Naive thymus-derived CD4-positive, alpha-beta T cell (primary cell): ENCODE data around the gene SENP7. TPM values are rescaled to one million over a fixed set of nuclear protein-coding genes. Genes with fewer than 3 reads are reported as not detected.
A peak's percentile ranks its signal among the peaks of the same experiment; 100 is the strongest.

Source experiments
- ATAC-seq: fragments of 150-1000 bp; cut with Tn5 transposase; 2 replicates; pipeline ENCODE4 v1.10.0; 2021; ENCODE audit warnings: mild to moderate bottlenecking, moderate library complexity
- CTCF ChIA-PET: fragments of 350-600 bp; sonication (Branson Sonifier 250); formaldehyde crosslinking; loops from one replicate; lab custom pipeline; 2021; ENCODE audit warnings: antibody characterized with exemption; lab: Charles Lee
- POLR2A ChIA-PET: fragments of 350-600 bp; sonication (Branson Sonifier 250); formaldehyde crosslinking; loops from one replicate; lab custom pipeline; 2021; ENCODE audit warnings: antibody characterized with exemption, inconsistent platforms; lab: Charles Lee
- DNase-seq, 9 donors: peaks; one replicate each; pipeline versions ENCODE4 v3.0.0 to v3.0.0-alpha.2; 2020 to 2022; ENCODE audit warnings: mixed read lengths in 1 of 9
- H3K27ac ChIP-seq: one replicate; pipeline ENCODE4 v1.7.0; 2013; ENCODE audit warnings: mild to moderate bottlenecking, low read depth, low read length, moderate library complexity
- H3K27me3 ChIP-seq, 2 donors: one replicate each; pipeline ENCODE4 v1.7.0; 2013; ENCODE audit warnings: low read length in 2 of 2, mild to moderate bottlenecking in 2 of 2, moderate library complexity in 2 of 2; ENCODE audit not compliant: control insufficient read depth in 2 of 2, insufficient read depth in 2 of 2
- H3K36me3 ChIP-seq, 3 experiments: 1 replicate in 2 of 3; 2 replicates in 1 of 3; pipeline ENCODE4 v1.7.0; 2013; ENCODE audit warnings: low read length in 3 of 3, mild to moderate bottlenecking in 3 of 3, moderate library complexity in 1 of 3; ENCODE audit not compliant: insufficient read depth in 3 of 3, control insufficient read depth in 2 of 3
- H3K4me1 ChIP-seq, 2 donors: one replicate each; pipeline ENCODE4 v1.7.0; 2013; ENCODE audit warnings: low read length in 2 of 2, mild to moderate bottlenecking in 2 of 2, moderate library complexity in 1 of 2; ENCODE audit not compliant: control insufficient read depth in 2 of 2, insufficient read depth in 2 of 2
- H3K4me3 ChIP-seq: 2 replicates; pipeline ENCODE4 v1.7.0; 2013; ENCODE audit warnings: mild to moderate bottlenecking, low read length
- H3K9me3 ChIP-seq, 3 experiments: 1 replicate in 2 of 3; 2 replicates in 1 of 3; pipeline ENCODE4 v1.7.0; 2013; ENCODE audit warnings: low read length in 3 of 3; ENCODE audit not compliant: control insufficient read depth in 2 of 3
- H3K27ac Mint-ChIP-seq, 9 donors: one replicate each; pipeline ENCODE4 v1.8.0; 2020 to 2022; ENCODE audit warnings: mixed read lengths in 9 of 9, mild to moderate bottlenecking in 8 of 9, moderate library complexity in 5 of 9, inconsistent platforms in 2 of 9
- H3K27me3 Mint-ChIP-seq, 5 donors: one replicate each; pipeline ENCODE4 v1.8.0; 2021 to 2022; ENCODE audit warnings: mixed read lengths in 5 of 5, mild to moderate bottlenecking in 1 of 5
- H3K36me3 Mint-ChIP-seq, 5 donors: one replicate each; pipeline ENCODE4 v1.8.0; 2020 to 2022; ENCODE audit warnings: mixed read lengths in 5 of 5, mild to moderate bottlenecking in 3 of 5, inconsistent platforms in 1 of 5
- H3K4me1 Mint-ChIP-seq, 7 donors: one replicate each; pipeline ENCODE4 v1.8.0; 2020 to 2022; ENCODE audit warnings: mixed read lengths in 7 of 7, mild to moderate bottlenecking in 3 of 7, inconsistent platforms in 1 of 7
- H3K4me3 Mint-ChIP-seq, 10 donors: one replicate each; pipeline ENCODE4 v1.8.0; 2020 to 2022; ENCODE audit warnings: mild to moderate bottlenecking in 10 of 10, mixed read lengths in 10 of 10, moderate library complexity in 6 of 10, inconsistent platforms in 2 of 10
- H3K9me3 Mint-ChIP-seq, 11 donors: one replicate each; pipeline ENCODE4 v1.8.0; 2020 to 2022; ENCODE audit warnings: mixed read lengths in 11 of 11, mild to moderate bottlenecking in 4 of 11, inconsistent platforms in 1 of 11, moderate library complexity in 1 of 11
- intact Hi-C, 2 donors: fragments of 100-400 bp; cut with micrococcal nuclease; formaldehyde crosslinking; loops; one replicate each; pipeline ENCODE4 v1.15.1; 2023
- polyA plus RNA-seq, 2 donors: library from polyadenylated mRNA; unstranded; fragments of 300-500 nt; fragmentation: Illumina TruSeq; gene quantifications; one replicate each; pipeline ENCODE4 v1.2.3, GENCODE V29; 2021
- total RNA-seq, 6 experiments: library from RNA in 5 of 6; stranded (reverse) in 5 of 6; gene quantifications; 1 replicate in 5 of 6; 2 replicates in 1 of 6; pipeline ENCODE4 v1.2.3 and lab custom pipeline; 2021 to 2026

Gene SENP7
- total and polyA plus RNA-seq, 7 experiments from 2014 or later: 14.0 to 79.0 (median 48.5) TPM

DNA sequence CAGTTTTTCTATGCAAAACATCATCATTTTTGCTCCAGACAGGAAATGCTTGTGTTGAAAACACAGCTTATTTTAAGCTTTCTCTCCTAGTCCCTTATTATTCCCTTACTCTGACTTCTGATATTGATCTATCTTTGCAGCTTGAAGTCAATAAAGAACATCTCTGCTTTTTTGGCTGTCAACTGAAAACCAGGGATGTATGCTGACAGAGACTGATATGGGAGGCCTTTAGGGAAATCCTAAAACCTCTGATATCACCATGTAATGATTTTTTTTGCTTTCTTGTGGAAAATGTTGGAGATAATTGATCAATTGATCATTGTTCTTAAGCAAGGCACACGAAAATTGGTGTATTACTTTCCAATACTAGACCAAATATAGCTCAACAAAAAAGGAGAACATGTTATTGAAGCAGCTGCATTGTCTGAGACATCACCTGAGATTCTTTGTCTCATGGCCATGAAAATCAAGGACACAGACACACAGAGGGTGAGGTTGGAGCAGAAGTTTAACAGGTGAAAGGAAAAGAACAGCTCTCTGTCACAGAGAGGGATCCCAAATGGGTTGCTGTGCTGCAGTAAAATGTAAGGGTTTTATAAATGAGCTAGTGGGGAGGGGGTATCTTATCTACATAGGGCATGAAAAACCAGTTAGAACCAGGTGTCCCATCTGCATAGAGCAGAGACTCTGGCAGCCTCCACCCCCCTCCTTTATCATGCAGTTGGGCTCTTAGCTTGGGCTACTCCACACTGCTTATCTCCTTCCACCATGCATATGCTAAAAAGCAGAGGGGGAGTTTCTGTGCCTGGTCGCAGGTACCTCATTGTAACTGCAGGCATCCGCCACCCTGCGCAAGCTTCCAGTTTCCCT is 17.0 kb upstream of the SENP7 start:
- Mint-ChIP-seq H3K4me1 (peaks cover 22 to 59% (median 47%) of the 10 kb centered on the region in 7 donors), H3K9me3 (peaks cover 2 to 17% (median 7%) of the 10 kb centered on the region in 11 donors), H3K27ac (peak overlapping the region; percentile 69 to 95 (median 93)), H3K36me3 (peaks cover 4 to 16% (median 5%) of the 10 kb centered on the region in 5 donors), H3K27me3 (no peaks in the 10 kb centered on the region), H3K4me3 (peak overlapping the region; percentile 29 to 70 (median 54))
- peak; percentile 43 for ATAC-seq
- no peak overlapping the region for H3K4me3 ChIP-seq
- peak overlapping the region; percentile 57 for H3K27ac ChIP-seq
- no peaks in the 10 kb centered on the region for H3K27me3 ChIP-seq
- ChIA-PET CTCF (interaction anchor here (1.5 kb wide), 1 partner anchor 10 kb away, joined by 10 read pairs; no protein-coding TSS in a partner anchor), POLR2A (interaction anchor here (0.7 to 2.9 kb wide), 11 partner anchors 9 to 158 kb away, joined by 3 to 36 read pairs (median 4); partner anchors contain the start of genes PCNP and SENP7)
- H3K4me1 ChIP-seq: peaks cover 6 to 32% of the 10 kb centered on the region in 2 donors
- DNase-seq: no peak
- intact Hi-C loops: loop anchor here in 1 of 2 donors (1.0 kb wide), 1 partner anchor 9 kb away; no protein-coding TSS in a partner anchor
- H3K36me3 ChIP-seq: no peaks in the 10 kb centered on the region
- no peaks in the 10 kb centered on the region for H3K9me3 ChIP-seq

DNA sequence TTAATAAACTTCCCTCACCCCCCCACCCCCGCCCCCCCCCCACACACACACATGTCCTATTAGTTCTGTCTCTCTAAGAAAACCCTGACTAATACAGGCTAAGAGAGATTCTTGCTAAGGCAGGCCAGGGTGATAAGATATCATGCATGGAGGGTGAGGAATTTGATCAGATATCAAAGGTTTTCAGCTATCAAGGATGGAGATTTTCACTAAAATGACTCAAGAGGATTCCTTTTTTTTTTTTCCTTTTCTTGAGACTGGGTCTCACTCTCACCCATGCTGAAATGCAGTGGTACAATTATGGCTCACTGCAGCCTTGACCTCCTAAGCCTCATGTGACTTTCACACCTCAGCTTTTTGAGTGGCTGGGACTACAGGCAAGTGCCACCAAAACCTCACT is 14.9 kb upstream of the SENP7 start:
- no peaks in the 10 kb centered on the region for H3K9me3 ChIP-seq
- H3K36me3 ChIP-seq: no peaks in the 10 kb centered on the region
- Mint-ChIP-seq H3K27ac (peak overlapping the region in 1 of 9 donors; percentile 5), H3K4me1 (peaks cover 23 to 64% (median 45%) of the 10 kb centered on the region in 7 donors), H3K27me3 (no peaks in the 10 kb centered on the region), H3K36me3 (peaks cover 5 to 25% (median 7%) of the 10 kb centered on the region in 5 donors), H3K9me3 (peaks cover 3 to 16% (median 11%) of the 10 kb centered on the region in 11 donors), H3K4me3 (no peak overlapping the region)
- DNase-seq (no peak), ATAC-seq (no peak)
- POLR2A ChIA-PET: interaction anchor here (0.7 to 1.7 kb wide), 2 partner anchors 9 to 17 kb away, joined by 3 to 9 read pairs; no protein-coding TSS in a partner anchor
- no peak overlapping the region for H3K27ac ChIP-seq
- H3K4me1 ChIP-seq: peaks cover 6 to 32% of the 10 kb centered on the region in 2 donors
- no peak overlapping the region for H3K4me3 ChIP-seq
- no peaks in the 10 kb centered on the region for H3K27me3 ChIP-seq
- intact Hi-C loops: no loop called here
- CTCF ChIA-PET: interaction anchor here (0.6 kb wide), 1 partner anchor 8 kb away, joined by 3 read pairs; no protein-coding TSS in a partner anchor

DNA sequence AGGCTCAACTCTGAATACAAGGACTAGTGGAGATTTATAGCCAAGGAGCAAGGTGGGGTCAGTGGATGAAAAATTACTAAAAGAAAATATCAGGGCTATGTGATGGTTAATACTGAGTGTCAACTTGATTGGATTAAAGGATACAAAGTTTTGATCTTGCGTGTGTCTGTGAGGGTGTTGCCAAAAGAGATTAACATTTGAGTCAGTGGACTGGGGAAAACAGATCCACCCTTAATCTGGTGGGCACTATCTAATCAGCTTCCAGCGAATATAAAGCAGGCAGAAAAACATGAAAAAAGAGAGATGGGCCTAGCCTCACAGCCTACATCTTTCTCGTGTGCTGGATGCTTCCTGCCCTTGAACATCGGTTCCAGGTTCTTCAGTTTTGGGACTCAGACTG is 14.4 kb upstream of the SENP7 start:
- intact Hi-C loops: no loop called here
- H3K27ac Mint-ChIP-seq: peak overlapping the region in 4 of 9 donors; percentile 2 to 33 (median 12)

DNA sequence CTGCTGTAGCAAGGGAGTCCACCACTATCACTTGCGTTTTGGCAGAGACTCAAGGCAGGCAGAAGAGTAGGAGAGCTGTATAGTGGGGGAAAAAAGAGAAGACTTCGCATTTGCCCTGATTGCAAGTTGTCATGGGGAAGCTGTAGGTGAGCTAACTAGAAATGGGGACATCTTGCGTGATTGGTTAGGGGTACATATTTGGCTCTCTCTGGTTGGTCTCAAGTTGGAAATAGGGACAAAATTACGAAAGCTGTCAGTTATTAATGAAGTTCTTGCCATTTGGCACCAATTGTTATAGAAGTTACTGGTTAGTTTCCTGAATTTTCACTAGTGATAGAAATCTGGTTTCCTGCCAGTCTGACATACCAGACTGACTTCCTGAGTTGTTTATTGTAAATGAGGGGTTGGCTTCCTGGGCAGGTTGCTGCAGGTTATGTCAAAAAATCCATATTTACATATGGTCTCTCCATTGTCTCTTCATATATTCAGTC is 8.2 kb upstream of the SENP7 start:
- peak in 7 of 9 donors; percentile 44 to 75 (median 70) for DNase-seq

More for the DNA sequence above, 14.4 kb upstream of the SENP7 start:
- Histone ChIP-seq H3K4me1 (peaks cover 8 to 35% of the 10 kb centered on the region in 2 donors), H3K36me3 (no peaks in the 10 kb centered on the region), H3K9me3 (no peaks in the 10 kb centered on the region), H3K27ac (no peak overlapping the region), H3K4me3 (no peak overlapping the region), H3K27me3 (no peaks in the 10 kb centered on the region)
- peaks cover 5 to 30% (median 7%) of the 10 kb centered on the region in 5 donors for H3K36me3 Mint-ChIP-seq
- peak overlapping the region in 2 of 10 donors; percentile 3 to 22 for H3K4me3 Mint-ChIP-seq
- no peak for ATAC-seq
- POLR2A ChIA-PET: interaction anchor here (0.8 to 1.7 kb wide), 2 partner anchors 8 to 16 kb away, joined by 3 to 9 read pairs; no protein-coding TSS in a partner anchor
- no peaks in the 10 kb centered on the region for H3K27me3 Mint-ChIP-seq
- CTCF ChIA-PET: interaction anchor here (0.6 kb wide), 1 partner anchor 8 kb away, joined by 3 read pairs; no protein-coding TSS in a partner anchor
- H3K9me3 Mint-ChIP-seq: peaks cover 3 to 16% (median 11%) of the 10 kb centered on the region in 11 donors
- DNase-seq: no peak
- H3K4me1 Mint-ChIP-seq: peaks cover 24 to 66% (median 45%) of the 10 kb centered on the region in 7 donors

DNA sequence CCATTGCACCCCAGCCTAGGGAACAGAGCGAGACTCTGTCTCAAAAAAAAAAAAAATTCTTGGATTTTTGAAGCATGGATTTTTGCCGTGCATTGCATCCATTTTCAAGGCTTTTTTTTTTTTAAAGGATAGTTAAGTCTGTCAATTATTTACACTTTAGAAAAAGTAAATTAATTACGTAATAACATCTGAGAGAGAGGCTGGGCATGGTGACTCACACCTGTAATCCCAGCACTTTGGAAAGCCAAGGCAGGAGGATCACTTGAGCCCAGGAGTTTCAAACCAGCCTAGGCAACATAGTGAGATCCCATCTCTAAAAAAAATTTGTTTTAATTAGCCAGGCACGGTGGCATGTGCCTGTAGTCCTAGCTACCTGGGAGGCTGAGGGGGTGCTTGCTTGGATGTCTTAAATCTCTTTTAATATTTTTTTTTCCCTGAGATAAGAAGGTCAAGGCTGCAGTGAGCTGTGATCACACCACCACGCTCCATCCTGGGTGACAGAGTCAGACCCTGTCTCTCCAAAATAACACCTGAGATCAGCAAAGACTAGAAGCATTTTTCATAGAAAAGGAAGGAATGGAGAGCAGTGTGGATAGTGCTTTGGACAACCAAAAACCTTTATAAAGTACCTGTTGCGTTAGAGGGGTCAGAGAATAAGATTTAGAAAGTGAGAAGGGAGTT is 6.8 kb upstream of the SENP7 start:
- H3K27ac ChIP-seq: peak overlapping the region; percentile 75
- ATAC-seq (no peak), DNase-seq (no peak)
- H3K4me1 ChIP-seq: peaks cover 46 to 56% of the 10 kb centered on the region in 2 donors
- ChIA-PET POLR2A (interaction anchor here (0.6 to 7.6 kb wide), 12 partner anchors 8 to 166 kb away, joined by 3 to 73 read pairs (median 10); partner anchors contain the start of genes PCNP, RPL24, TRMT10C and ZBTB11), CTCF (interaction anchor here (0.6 to 2.3 kb wide), 6 partner anchors 8 to 54 kb away, joined by 3 to 10 read pairs (median 4); partner anchors contain the start of gene PCNP)
- Mint-ChIP-seq H3K9me3 (peaks cover 0 to 7% (median 1%) of the 10 kb centered on the region in 11 donors), H3K4me3 (peak overlapping the region in 9 of 10 donors; percentile 37 to 88 (median 71)), H3K36me3 (peaks cover 1 to 25% (median 1%) of the 10 kb centered on the region in 5 donors), H3K27me3 (no peaks in the 10 kb centered on the region), H3K4me1 (peaks cover 22 to 73% (median 62%) of the 10 kb centered on the region in 7 donors), H3K27ac (peak overlapping the region; percentile 87 to 99 (median 97))
- H3K27me3 ChIP-seq: no peaks in the 10 kb centered on the region
- H3K9me3 ChIP-seq: no peaks in the 10 kb centered on the region
- no peaks in the 10 kb centered on the region for H3K36me3 ChIP-seq
- no peak overlapping the region for H3K4me3 ChIP-seq
- intact Hi-C loops: no loop called here

More for the DNA sequence above, 8.2 kb upstream of the SENP7 start:
- peaks cover 0 to 11% (median 7%) of the 10 kb centered on the region in 11 donors for H3K9me3 Mint-ChIP-seq
- H3K4me1 ChIP-seq: peaks cover 46 to 56% of the 10 kb centered on the region in 2 donors
- peaks cover 21 to 66% (median 56%) of the 10 kb centered on the region in 7 donors for H3K4me1 Mint-ChIP-seq
- intact Hi-C loops: loop anchor here (1.0 kb wide), 3 partner anchors 8 to 22 kb away; partner anchors contain the start of gene SENP7 (in 1 of the 2)
- no peaks in the 10 kb centered on the region for H3K36me3 ChIP-seq
- H3K9me3 ChIP-seq: no peaks in the 10 kb centered on the region
- peak overlapping the region; percentile 87 to 99 (median 97) for H3K27ac Mint-ChIP-seq
- peaks cover 5 to 28% (median 7%) of the 10 kb centered on the region in 5 donors for H3K36me3 Mint-ChIP-seq
- H3K27me3 ChIP-seq: no peaks in the 10 kb centered on the region
- peak overlapping the region; percentile 65 to 88 (median 75) for H3K4me3 Mint-ChIP-seq
- peak overlapping the region; percentile 18 for H3K4me3 ChIP-seq
- peak overlapping the region; percentile 75 for H3K27ac ChIP-seq
- POLR2A ChIA-PET: interaction anchor here (0.6 to 7.6 kb wide), 15 partner anchors 8 to 201 kb away, joined by 3 to 73 read pairs (median 5); partner anchors contain the start of genes PCNP, RPL24 and SENP7
- ATAC-seq: peak; percentile 54
- CTCF ChIA-PET: interaction anchor here (1.0 to 2.3 kb wide), 3 partner anchors 14 to 24 kb away, joined by 4 to 6 read pairs (median 4); no protein-coding TSS in a partner anchor
- no peaks in the 10 kb centered on the region for H3K27me3 Mint-ChIP-seq
